HCT116 (cell line): Measurements from ENCODE around the gene SMCR8. TPM values are rescaled to one million over a fixed set of nuclear protein-coding genes. Genes with fewer than 3 reads are reported as not detected.

Source experiments
- ATAC-seq: fragments of 200-7000 bp; cut with Tn5 transposase; 2 replicates; pipeline ENCODE4 v1.9.1; 2020; ENCODE audit warnings: mild to moderate bottlenecking, moderate library complexity
- BruUV-seq: library from RNA; stranded (reverse); fragments of 400-500 nt; replicated peaks from 2 replicates; lab custom pipeline; 2021; lab: Mats Ljungman, UMichigan
- CTCF ChIA-PET: fragments of 300-600 bp; sonication (Branson Sonifier 250); formaldehyde crosslinking; loops from one replicate; lab custom pipeline; 2021; ENCODE audit warnings: antibody characterized with exemption; lab: Charles Lee
- POLR2A ChIA-PET: fragments of 300-600, 350-600 bp; sonication (Branson Sonifier 250); formaldehyde crosslinking; loops from one replicate; lab custom pipeline; 2021; ENCODE audit warnings: antibody characterized with exemption; lab: Charles Lee
- RAD21 ChIA-PET, 2 experiments: fragments of 300-600 bp; sonication (Branson Sonifier 250); formaldehyde crosslinking; loops; one replicate each; lab custom pipeline; 2023; ENCODE audit warnings: low total read pairs in 2 of 2; ENCODE audit not compliant: uncharacterized antibody in 2 of 2, unreplicated experiment in 2 of 2, low non-redundant PET in 1 of 2; lab: Charles Lee
- DNase-seq: peaks from one replicate; pipeline ENCODE4 v3.0.0-alpha.2; 2010; ENCODE audit warnings: low read depth, low spot score
- H2AFZ ChIP-seq: fragments of 200-600 bp; shearing (Covaris generic), sonication (generic); 2 replicates; pipeline ENCODE4 v1.6.1; 2017; ENCODE audit warnings: low read depth, mixed run types, mixed read lengths, antibody characterized with exemption, low read length; ENCODE audit not compliant: poor library complexity, severe bottlenecking
- H3K27ac ChIP-seq: 2 replicates; pipeline ENCODE4 v1.5.1; 2012; ENCODE audit warnings: low read depth, low read length
- H3K27me3 ChIP-seq: fragments of 200-600 bp; sonication (generic); 2 replicates; pipeline ENCODE4 v1.6.1; 2016; ENCODE audit warnings: mixed run types, low read length, mixed read lengths; ENCODE audit not compliant: insufficient read depth
- H3K36me3 ChIP-seq, 2 experiments: fragments of 200-500 bp in 1 of 2; fragments of 200-600 bp in 1 of 2; sonication (Bioruptor generic) in 1 of 2; sonication (generic) in 1 of 2; 2 replicates each; pipeline versions ENCODE4 v1.5.1 to v1.6.1; 2014 to 2016; ENCODE audit warnings: low read length in 2 of 2, inconsistent platforms in 1 of 2, mixed read lengths in 1 of 2, mixed run types in 1 of 2; ENCODE audit not compliant: insufficient read depth in 2 of 2, control insufficient read depth in 1 of 2
- H3K4me1 ChIP-seq, 2 experiments: fragments of 200-600 bp in 1 of 2; sonication (generic) in 1 of 2; 2 replicates each; pipeline versions ENCODE4 v1.5.1 to v1.6.1; 2012 to 2017; ENCODE audit warnings: low read length in 2 of 2, inconsistent platforms in 1 of 2, mild to moderate bottlenecking in 1 of 2, mixed read lengths in 1 of 2, mixed run types in 1 of 2, moderate library complexity in 1 of 2; ENCODE audit not compliant: insufficient read depth in 2 of 2, control insufficient read depth in 1 of 2
- H3K4me2 ChIP-seq: fragments of 200-600 bp; sonication (generic); 2 replicates; pipeline ENCODE4 v1.6.1; 2017; ENCODE audit warnings: mixed run types, low read length, mixed read lengths
- H3K4me3 ChIP-seq, 2 experiments: fragments of 200-600 bp in 1 of 2; sonication (generic) in 1 of 2; replicated peaks in 1 of 2; 2 replicates each; pipeline ENCODE4 v1.5.1; 2011 to 2016; ENCODE audit warnings: low read length in 2 of 2, control low read depth in 1 of 2, low read depth in 1 of 2, mild to moderate bottlenecking in 1 of 2, mixed read lengths in 1 of 2, mixed run types in 1 of 2
- H3K79me2 ChIP-seq: fragments of 200-600 bp; sonication (generic); 2 replicates; pipeline ENCODE4 v1.6.1; 2017; ENCODE audit warnings: mild to moderate bottlenecking, mixed run types, low read length, moderate library complexity, mixed read lengths; ENCODE audit not compliant: insufficient read depth
- H3K9ac ChIP-seq: fragments of 200-600 bp; sonication (generic); 2 replicates; pipeline ENCODE4 v1.6.1; 2016; ENCODE audit warnings: low read length, mixed read lengths
- H3K9me2 ChIP-seq: fragments of 200-600 bp; sonication (generic), shearing (Covaris generic); 2 replicates; pipeline ENCODE4 v1.6.1; 2017; ENCODE audit warnings: mixed run types, mild to moderate bottlenecking, moderate library complexity; ENCODE audit not compliant: insufficient read depth
- H3K9me3 ChIP-seq, 2 experiments: fragments of 200-500 bp in 1 of 2; fragments of 200-600 bp in 1 of 2; sonication (Bioruptor generic) in 1 of 2; sonication (generic) in 1 of 2; 2 replicates each; pipeline ENCODE4 v1.6.1; 2014 to 2017; ENCODE audit warnings: low read length in 2 of 2, mixed read lengths in 2 of 2, inconsistent platforms in 1 of 2, low read depth in 1 of 2, mild to moderate bottlenecking in 1 of 2, mixed run types in 1 of 2, moderate library complexity in 1 of 2; ENCODE audit not compliant: control insufficient read depth in 1 of 2, insufficient read depth in 1 of 2
- H4K20me1 ChIP-seq: fragments of 200-600 bp; sonication (generic), shearing (Covaris generic); 2 replicates; pipeline ENCODE4 v1.6.1; 2017; ENCODE audit warnings: mixed run types, mild to moderate bottlenecking, moderate library complexity; ENCODE audit not compliant: insufficient read depth
- CEBPB ChIP-seq: IDR thresholded peaks from 2 replicates; pipeline ENCODE4 v1.6.1; 2012; ENCODE audit warnings: low read depth
- EGR1 ChIP-seq: IDR thresholded peaks from 2 replicates; pipeline ENCODE4 v1.6.1; 2012; ENCODE audit warnings: low read depth
- EZH2 ChIP-seq: fragments of 200-600 bp; sonication (generic); IDR thresholded peaks from 2 replicates; pipeline ENCODE4 v1.6.1; 2017; ENCODE audit warnings: antibody characterized with exemption, mixed run types
- EZH2phosphoT487 ChIP-seq: fragments of 200-600 bp; IDR thresholded peaks from 2 replicates; pipeline ENCODE4 v1.6.1; 2018; ENCODE audit warnings: antibody characterized with exemption, borderline replicate concordance
- FOSL1 ChIP-seq: IDR thresholded peaks from 2 replicates; pipeline ENCODE4 v1.6.1; 2012; ENCODE audit warnings: low read depth
- RAD21 ChIP-seq: IDR thresholded peaks from 2 replicates; pipeline ENCODE4 v1.6.1; 2012; ENCODE audit warnings: low read depth, mild to moderate bottlenecking
- SP1 ChIP-seq: IDR thresholded peaks from 2 replicates; pipeline ENCODE4 v1.6.1; 2012; ENCODE audit warnings: low read depth
- YY1 ChIP-seq: IDR thresholded peaks from 2 replicates; pipeline ENCODE4 v1.6.1; 2011; ENCODE audit warnings: low read length, low read depth, moderate library complexity, mild to moderate bottlenecking; ENCODE audit not compliant: insufficient replicate concordance; ENCODE audit errors: extremely low read depth
- ZFX ChIP-seq: fragments of 450-650 bp; IDR thresholded peaks from 2 replicates; pipeline ENCODE4 v1.6.1; 2017
- ZNF274 ChIP-seq: fragments of 200-500 bp; sonication (Bioruptor generic); IDR thresholded peaks from 2 replicates; pipeline ENCODE4 v1.6.1; 2014; ENCODE audit warnings: mild to moderate bottlenecking, low read depth, low read length, inconsistent platforms
- intact Hi-C: fragments of 100-400 bp; cut with micrococcal nuclease; formaldehyde crosslinking; loops from 2 replicates; pipeline ENCODE4 v1.10.0; 2022
- total RNA-seq: library from RNA; stranded (reverse); gene quantifications from one replicate; pipeline ENCODE4 v1.2.1, GENCODE V29; 2021; ENCODE audit not compliant: unreplicated experiment
- TF ChIP-seq, protein P1 (sequence below): IDR thresholded peaks from 2 replicates; pipeline ENCODE4 v1.6.1; 2011; ENCODE audit warnings: mild to moderate bottlenecking, low read length, moderate library complexity; ENCODE audit not compliant: insufficient replicate concordance; ENCODE audit errors: extremely low read depth
- TF ChIP-seq, protein P2 (sequence below): IDR thresholded peaks from 2 replicates; pipeline ENCODE4 v1.6.1; 2012; ENCODE audit warnings: low read depth
- TF ChIP-seq, protein P3 (sequence below): IDR thresholded peaks from 2 replicates; pipeline ENCODE4 v1.6.1; 2012

Gene SMCR8
- total RNA-seq, 1 experiment from 2014 or later, result 12.7 TPM

DNA sequence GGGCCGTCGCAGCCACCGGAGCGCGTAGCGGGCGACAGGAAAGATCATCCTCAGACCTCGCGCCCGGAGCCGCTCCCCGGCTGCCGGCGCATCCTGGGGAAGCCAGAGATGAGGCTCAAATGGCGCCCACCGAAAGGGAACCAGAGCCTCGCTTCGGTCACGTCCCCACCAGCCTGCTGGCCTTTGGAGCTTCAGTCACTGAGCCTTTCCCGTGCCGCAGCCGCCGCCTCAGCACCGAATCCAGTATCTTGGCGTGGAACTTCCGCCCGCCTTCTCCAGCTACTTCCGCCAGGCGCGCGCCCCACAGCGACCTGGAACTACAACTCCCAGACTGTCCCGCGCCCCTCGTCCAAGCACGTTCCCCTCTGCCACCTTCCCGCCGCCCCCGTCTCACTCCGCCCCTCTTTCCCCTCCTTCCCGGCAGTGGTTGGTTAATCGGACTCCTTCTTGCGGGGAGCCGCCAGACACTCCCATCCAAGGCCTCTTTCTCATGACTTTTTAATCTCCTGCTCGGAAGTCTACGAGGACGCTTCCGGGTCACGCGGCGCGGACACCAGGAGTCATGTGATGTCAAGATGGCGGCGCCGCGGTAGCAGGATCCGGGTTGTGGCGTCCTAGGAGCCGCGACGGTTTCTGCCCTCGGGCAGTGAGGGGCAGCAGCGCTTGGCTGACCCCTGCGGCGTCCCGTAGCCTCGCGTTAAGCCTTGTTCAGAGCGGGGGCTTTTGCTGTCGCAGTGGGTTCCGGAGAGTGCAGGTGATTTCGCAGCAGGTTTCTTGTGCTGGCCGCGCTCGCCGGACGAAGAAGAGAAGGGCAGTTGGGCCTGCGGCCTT is at the start of gene SMCR8, which contains the start of gene TOP3A (continued):
- TF ChIP-seq YY1, result peak; percentile 98
- TF ChIP-seq, protein P1, sequence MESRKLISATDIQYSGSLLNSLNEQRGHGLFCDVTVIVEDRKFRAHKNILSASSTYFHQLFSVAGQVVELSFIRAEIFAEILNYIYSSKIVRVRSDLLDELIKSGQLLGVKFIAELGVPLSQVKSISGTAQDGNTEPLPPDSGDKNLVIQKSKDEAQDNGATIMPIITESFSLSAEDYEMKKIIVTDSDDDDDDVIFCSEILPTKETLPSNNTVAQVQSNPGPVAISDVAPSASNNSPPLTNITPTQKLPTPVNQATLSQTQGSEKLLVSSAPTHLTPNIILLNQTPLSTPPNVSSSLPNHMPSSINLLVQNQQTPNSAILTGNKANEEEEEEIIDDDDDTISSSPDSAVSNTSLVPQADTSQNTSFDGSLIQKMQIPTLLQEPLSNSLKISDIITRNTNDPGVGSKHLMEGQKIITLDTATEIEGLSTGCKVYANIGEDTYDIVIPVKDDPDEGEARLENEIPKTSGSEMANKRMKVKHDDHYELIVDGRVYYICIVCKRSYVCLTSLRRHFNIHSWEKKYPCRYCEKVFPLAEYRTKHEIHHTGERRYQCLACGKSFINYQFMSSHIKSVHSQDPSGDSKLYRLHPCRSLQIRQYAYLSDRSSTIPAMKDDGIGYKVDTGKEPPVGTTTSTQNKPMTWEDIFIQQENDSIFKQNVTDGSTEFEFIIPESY, result no peak
- TF ChIP-seq RAD21, result no peak
- no peak for TF ChIP-seq ZNF274
- peak; percentile 81 for TF ChIP-seq EGR1
- TF ChIP-seq SP1, result peak; percentile 52
- TF ChIP-seq EZH2phosphoT487, result no peak

DNA sequence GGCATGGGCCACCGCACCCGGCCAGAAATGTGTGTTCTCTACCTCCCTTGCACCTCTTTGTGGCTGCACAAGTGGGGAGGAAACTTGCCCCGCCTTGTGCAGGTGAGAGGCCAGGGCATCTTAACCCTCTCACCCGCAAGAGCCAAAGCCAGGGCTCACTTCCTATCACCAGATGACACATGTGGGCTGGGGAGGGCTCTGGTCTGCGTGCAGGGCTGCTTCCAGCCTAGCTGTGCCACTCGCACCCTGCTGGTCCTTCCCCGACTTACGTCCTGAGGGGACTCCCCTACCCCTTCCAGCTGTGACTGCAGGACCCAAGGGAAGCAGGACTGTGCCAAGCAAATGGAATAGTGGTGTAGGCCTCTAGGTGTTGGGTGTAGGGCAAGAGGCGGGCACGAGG is 47.7 kb upstream of the SMCR8 start:
- H3K27me3 ChIP-seq, result no peaks in the 10 kb centered on the region
- ChIA-PET POLR2A (no interaction called here), RAD21 (no interaction called here), CTCF (no interaction called here)
- no peaks in the 10 kb centered on the region for H3K9me3 ChIP-seq
- TF ChIP-seq, protein P2, sequence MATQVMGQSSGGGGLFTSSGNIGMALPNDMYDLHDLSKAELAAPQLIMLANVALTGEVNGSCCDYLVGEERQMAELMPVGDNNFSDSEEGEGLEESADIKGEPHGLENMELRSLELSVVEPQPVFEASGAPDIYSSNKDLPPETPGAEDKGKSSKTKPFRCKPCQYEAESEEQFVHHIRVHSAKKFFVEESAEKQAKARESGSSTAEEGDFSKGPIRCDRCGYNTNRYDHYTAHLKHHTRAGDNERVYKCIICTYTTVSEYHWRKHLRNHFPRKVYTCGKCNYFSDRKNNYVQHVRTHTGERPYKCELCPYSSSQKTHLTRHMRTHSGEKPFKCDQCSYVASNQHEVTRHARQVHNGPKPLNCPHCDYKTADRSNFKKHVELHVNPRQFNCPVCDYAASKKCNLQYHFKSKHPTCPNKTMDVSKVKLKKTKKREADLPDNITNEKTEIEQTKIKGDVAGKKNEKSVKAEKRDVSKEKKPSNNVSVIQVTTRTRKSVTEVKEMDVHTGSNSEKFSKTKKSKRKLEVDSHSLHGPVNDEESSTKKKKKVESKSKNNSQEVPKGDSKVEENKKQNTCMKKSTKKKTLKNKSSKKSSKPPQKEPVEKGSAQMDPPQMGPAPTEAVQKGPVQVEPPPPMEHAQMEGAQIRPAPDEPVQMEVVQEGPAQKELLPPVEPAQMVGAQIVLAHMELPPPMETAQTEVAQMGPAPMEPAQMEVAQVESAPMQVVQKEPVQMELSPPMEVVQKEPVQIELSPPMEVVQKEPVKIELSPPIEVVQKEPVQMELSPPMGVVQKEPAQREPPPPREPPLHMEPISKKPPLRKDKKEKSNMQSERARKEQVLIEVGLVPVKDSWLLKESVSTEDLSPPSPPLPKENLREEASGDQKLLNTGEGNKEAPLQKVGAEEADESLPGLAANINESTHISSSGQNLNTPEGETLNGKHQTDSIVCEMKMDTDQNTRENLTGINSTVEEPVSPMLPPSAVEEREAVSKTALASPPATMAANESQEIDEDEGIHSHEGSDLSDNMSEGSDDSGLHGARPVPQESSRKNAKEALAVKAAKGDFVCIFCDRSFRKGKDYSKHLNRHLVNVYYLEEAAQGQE, result no peak
- TF ChIP-seq ZFX, result no peak
- TF ChIP-seq, protein P3, sequence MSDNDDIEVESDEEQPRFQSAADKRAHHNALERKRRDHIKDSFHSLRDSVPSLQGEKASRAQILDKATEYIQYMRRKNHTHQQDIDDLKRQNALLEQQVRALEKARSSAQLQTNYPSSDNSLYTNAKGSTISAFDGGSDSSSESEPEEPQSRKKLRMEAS, result no peak
- no peak for TF ChIP-seq EZH2phosphoT487
- TF ChIP-seq, protein P1, result no peak
- TF ChIP-seq CEBPB, result no peak
- no peak for TF ChIP-seq FOSL1
- no peak for TF ChIP-seq EZH2
- peaks cover 5% of the 10 kb centered on the region; the same call in 1 of the 2 replicates for H3K79me2 ChIP-seq
- DNase-seq, result no peak
- peaks cover 5 to 8% of the 10 kb centered on the region in 2 experiments; a peak in 3 of 4 replicates for H3K36me3 ChIP-seq
- H3K27ac ChIP-seq, result no peak overlapping the region
- no peak for ATAC-seq
- BruUV-seq, result no TSS peak
- intact Hi-C loops, result no loop called here
- H4K20me1 ChIP-seq, result no peaks in the 10 kb centered on the region
- H3K4me1 ChIP-seq, result peaks cover 0 to 3% of the 10 kb centered on the region in 2 experiments; a peak in 3 of 4 replicates
- no peak overlapping the region for H3K4me3 ChIP-seq
- no peaks in the 10 kb centered on the region for H3K9me2 ChIP-seq
- H3K9ac ChIP-seq, result no peak overlapping the region
- no peak overlapping the region for H3K4me2 ChIP-seq
- H2AFZ ChIP-seq, result no peak overlapping the region
